Testis (tissue), 2 donors: Measurements from ENCODE around the gene ULK4.

Experiments used
- CTCF ChIP-seq, 3 experiments: fragments of 450-650 bp in 2 of 3; fragments of 200-600 bp in 1 of 3; sonication (generic) in 1 of 3; IDR thresholded peaks; one replicate each; pipeline ENCODE4 v1.5.1; 2016 to 2019; ENCODE audit warnings: antibody characterized with exemption in 3 of 3, mild to moderate bottlenecking in 2 of 3, moderate library complexity in 1 of 3
- POLR2A ChIP-seq: fragments of 450-650 bp; IDR thresholded peaks from one replicate; pipeline ENCODE4 v1.6.1; 2017; ENCODE audit warnings: antibody characterized with exemption, mild to moderate bottlenecking, moderate library complexity

DNA sequence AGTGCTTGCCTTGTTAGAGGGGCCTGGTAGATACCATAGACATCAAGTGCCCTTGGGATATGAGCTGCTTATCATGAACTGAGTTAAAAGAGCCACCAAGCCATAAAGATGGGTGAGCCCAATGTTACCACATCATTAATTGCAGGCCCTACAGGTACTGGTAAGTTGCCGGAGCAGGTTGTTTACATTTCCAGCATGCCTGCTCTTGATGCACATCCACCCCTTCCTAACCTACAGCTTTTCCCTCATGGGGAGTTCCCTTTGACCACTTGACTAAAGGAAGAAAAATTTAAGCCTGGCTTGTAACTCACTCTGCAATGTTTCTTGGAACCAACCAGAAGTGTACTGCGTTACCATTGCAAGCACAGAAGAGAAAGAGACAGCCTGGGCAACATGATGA, 24.7 kb upstream of the ULK4 start:
- TF ChIP-seq CTCF (IDR thresholded peaks at IDR 0.05) (no peak), POLR2A (no peak)
